SH-SY5Y (cell line): Measurements from ENCODE around the gene UST.

Experiments
- GATA2 ChIP-seq: IDR thresholded peaks from 2 replicates; pipeline ENCODE4 v1.6.1; 2011; ENCODE audit warnings: mild to moderate bottlenecking, low read depth, low read length
- GATA3 ChIP-seq: IDR thresholded peaks from 2 replicates; pipeline ENCODE4 v1.6.1; 2011; ENCODE audit warnings: low read depth, mild to moderate bottlenecking, low read length, moderate library complexity

The UST gene

GRCh38 chr6:148720406-148720805, 26.4 kb upstream of the UST start:
- TF ChIP-seq GATA2 (no peak), GATA3 (no peak)

GRCh38 chr6:148720897-148721296, 25.9 kb upstream of the UST start:
- TF ChIP-seq GATA2 (no peak), GATA3 (no peak)

- TF ChIP-seq GATA2 (no peak), GATA3 (no peak)
These were observed 23.3 kb upstream of the UST start for GRCh38 chr6:148723484-148723883.

- TF ChIP-seq GATA2, result no peak
- no peak for TF ChIP-seq GATA3
These were observed 22.4 kb upstream of the UST start for GRCh38 chr6:148724428-148724827.

- TF ChIP-seq GATA2 (no peak), GATA3 (no peak)
These were observed 19.7 kb upstream of the UST start for GRCh38 chr6:148727104-148727503.

GRCh38 chr6:148735989-148736388, 10.8 kb upstream of the UST start:
- TF ChIP-seq GATA3, result no peak
- TF ChIP-seq GATA2, result no peak

- TF ChIP-seq GATA3 (no peak), GATA2 (no peak)
These were observed 9.9 kb upstream of the UST start for GRCh38 chr6:148736774-148737412.

GRCh38 chr6:148737806-148738205, 9.0 kb upstream of the UST start:
- TF ChIP-seq GATA3, result no peak
- TF ChIP-seq GATA2, result no peak

GRCh38 chr6:148738946-148739821, 7.6 kb upstream of the UST start:
- TF ChIP-seq GATA2, result no peak
- TF ChIP-seq GATA3, result no peak

- TF ChIP-seq GATA3 (no peak), GATA2 (no peak)
These were observed 7.1 kb upstream of the UST start for GRCh38 chr6:148739822-148740128.

GRCh38 chr6:148743476-148743875, 3.4 kb upstream of the UST start:
- TF ChIP-seq GATA2 (no peak), GATA3 (no peak)

GRCh38 chr6:148745926-148746325, 904 bp upstream of the UST start:
- TF ChIP-seq GATA3, result no peak

GRCh38 chr6:148747145-148747470, 278 bp downstream of the UST start:
- TF ChIP-seq GATA2 (no peak), GATA3 (no peak)

GRCh38 chr6:148747471-148748165, 788 bp downstream of the UST start:
- TF ChIP-seq GATA3 (no peak), GATA2 (no peak)

GRCh38 chr6:148749674-148750073, 2.8 kb downstream of the UST start:
- no peak for TF ChIP-seq GATA3
- TF ChIP-seq GATA2, result no peak
